BLaER1 treated with 17β-estradiol and CSF1 and Interleukin-3, amounts not matched to agents 10 nM and 100 nM (cell line): ENCODE results near the gene CST2.
"Not testable (repeated sequence)": the region's sequence is repeated elsewhere in the genome, so short reads cannot be mapped to it uniquely, and the experiment has no call there.

Source experiments
- H3K27ac ChIP-seq, 11 experiments: shearing (Covaris generic); formaldehyde crosslinking; 2 replicates each; pipeline ENCODE4 v1.8.1; 2022
- H3K27me3 ChIP-seq, 11 experiments: shearing (Covaris generic); formaldehyde crosslinking; 2 replicates each; pipeline ENCODE4 v1.8.1; 2022
- H3K36me3 ChIP-seq, 11 experiments: shearing (Covaris generic); formaldehyde crosslinking; 2 replicates each; pipeline ENCODE4 v1.8.1; 2022
- H3K4me1 ChIP-seq, 10 experiments: shearing (Covaris generic); formaldehyde crosslinking; 2 replicates each; pipeline ENCODE4 v1.8.1; 2022
- H3K4me2 ChIP-seq, 11 experiments: shearing (Covaris generic); formaldehyde crosslinking; 2 replicates each; pipeline ENCODE4 v1.8.1; 2022
- H3K4me3 ChIP-seq, 10 experiments: shearing (Covaris generic); formaldehyde crosslinking; 2 replicates each; pipeline ENCODE4 v1.8.1; 2022
- H3K9ac ChIP-seq, 11 experiments: shearing (Covaris generic); formaldehyde crosslinking; 2 replicates each; pipeline ENCODE4 v1.8.1; 2022
- H3K9me3 ChIP-seq, 11 experiments: shearing (Covaris generic); formaldehyde crosslinking; replicated peaks in 1 of 11; 2 replicates each; pipeline ENCODE4 v1.8.1; 2022
- H4K20me1 ChIP-seq, 11 experiments: shearing (Covaris generic); formaldehyde crosslinking; 2 replicates each; pipeline ENCODE4 v1.8.1; 2022
- Cebpa-rat ChIP-seq, 11 experiments: shearing (Covaris generic); IDR thresholded peaks; 2 replicates each; pipeline ENCODE4 v1.8.1; 2022

CST2 gene

GRCh38 chr20:23867152-23867776 is 40.7 kb upstream of the CST2 start:
- Histone ChIP-seq H3K4me1 (peaks cover 0 to 7% (median 6%) of the 10 kb centered on the region in 10 experiments; a peak in 13 of 20 replicates), H3K27ac (no peak overlapping the region), H3K9me3 (peaks cover 0 to 11% (median 6%) of the 10 kb centered on the region in 11 experiments; a peak in 5 of 22 replicates), H3K4me2 (peak overlapping the region in 7 of 11 experiments; percentile 0 to 57 (median 41); a peak in 11 of 22 replicates), H3K4me3 (no peak overlapping the region), H3K27me3 (no peaks in the 10 kb centered on the region), H3K9ac (no peak overlapping the region), H3K36me3 (no peaks in the 10 kb centered on the region), H4K20me1 (no peaks in the 10 kb centered on the region)
- no peak for TF ChIP-seq Cebpa-rat (IDR thresholded peaks at IDR 0.05)

- not testable (repeated sequence) for H3K4me1 ChIP-seq, H3K4me3 ChIP-seq, H4K20me1 ChIP-seq, H3K4me2 ChIP-seq, H3K36me3 ChIP-seq, H3K27ac ChIP-seq, H3K27me3 ChIP-seq, H3K9ac ChIP-seq
- H3K9me3 ChIP-seq = peaks cover 0 to 11% (median 6%) of the 10 kb centered on the region in 11 experiments; a peak in 5 of 22 replicates
Observed at GRCh38 chr20:23860771-23861170, 34.2 kb upstream of the CST2 start.

GRCh38 chr20:23857962-23858595 is 31.6 kb upstream of the CST2 start:
- H3K9ac ChIP-seq = no peak overlapping the region
- no peaks in the 10 kb centered on the region for H3K36me3 ChIP-seq
- no peak for TF ChIP-seq Cebpa-rat (IDR thresholded peaks at IDR 0.05)
- no peak overlapping the region for H3K4me2 ChIP-seq
- H3K4me1 ChIP-seq = peaks cover 0 to 5% (median 0%) of the 10 kb centered on the region in 10 experiments; a peak in 2 of 20 replicates
- H4K20me1 ChIP-seq = no peaks in the 10 kb centered on the region
- H3K9me3 ChIP-seq = peaks cover 0 to 4% (median 2%) of the 10 kb centered on the region in 11 experiments; a peak in 5 of 22 replicates
- H3K27ac ChIP-seq = no peak overlapping the region
- no peaks in the 10 kb centered on the region for H3K27me3 ChIP-seq
- H3K4me3 ChIP-seq = no peak overlapping the region

- H3K27me3 ChIP-seq = no peaks in the 10 kb centered on the region
- H3K9ac ChIP-seq = no peak overlapping the region
- H3K27ac ChIP-seq = no peak overlapping the region
- peaks cover 0 to 5% (median 0%) of the 10 kb centered on the region in 10 experiments; a peak in 2 of 20 replicates for H3K4me1 ChIP-seq
- H3K4me3 ChIP-seq = no peak overlapping the region
- H3K4me2 ChIP-seq = no peak overlapping the region
- no peaks in the 10 kb centered on the region for H3K9me3 ChIP-seq
- H3K36me3 ChIP-seq = no peaks in the 10 kb centered on the region
- H4K20me1 ChIP-seq = no peaks in the 10 kb centered on the region
- no peak for TF ChIP-seq Cebpa-rat (IDR thresholded peaks at IDR 0.05)
Observed at GRCh38 chr20:23856736-23857135, 30.2 kb upstream of the CST2 start.

- no peaks in the 10 kb centered on the region for H4K20me1 ChIP-seq
- peaks cover 0 to 5% (median 0%) of the 10 kb centered on the region in 10 experiments; a peak in 2 of 20 replicates for H3K4me1 ChIP-seq
- no peaks in the 10 kb centered on the region for H3K9me3 ChIP-seq
- H3K4me2 ChIP-seq = peak overlapping the region in 3 of 11 experiments; percentile 4 to 25 (median 12); a peak in 3 of 22 replicates
- H3K27me3 ChIP-seq = no peaks in the 10 kb centered on the region
- no peak overlapping the region for H3K4me3 ChIP-seq
- H3K27ac ChIP-seq = no peak overlapping the region
- TF ChIP-seq Cebpa-rat (IDR thresholded peaks at IDR 0.05) = no peak
- no peak overlapping the region for H3K9ac ChIP-seq
- no peaks in the 10 kb centered on the region for H3K36me3 ChIP-seq
Observed at GRCh38 chr20:23856226-23856625, 29.7 kb upstream of the CST2 start.

GRCh38 chr20:23841693-23842092 is 15.2 kb upstream of the CST2 start:
- Histone ChIP-seq H3K4me2 (no peak overlapping the region), H3K4me3 (no peak overlapping the region), H3K27me3 (no peaks in the 10 kb centered on the region), H3K4me1 (no peaks in the 10 kb centered on the region), H3K9ac (no peak overlapping the region), H3K27ac (no peak overlapping the region), H3K9me3 (peaks cover 0 to 4% (median 0%) of the 10 kb centered on the region in 11 experiments; a peak in 2 of 22 replicates), H3K36me3 (no peaks in the 10 kb centered on the region), H4K20me1 (no peaks in the 10 kb centered on the region)
- TF ChIP-seq Cebpa-rat (IDR thresholded peaks at IDR 0.05) = no peak

GRCh38 chr20:23835716-23836115 is 9.2 kb upstream of the CST2 start:
- Histone ChIP-seq H3K4me1 (peaks cover 0 to 19% (median 7%) of the 10 kb centered on the region in 10 experiments; a peak in 11 of 20 replicates), H3K27ac (no peak overlapping the region), H3K9me3 (peaks cover 0 to 14% (median 8%) of the 10 kb centered on the region in 11 experiments; a peak in 8 of 22 replicates), H4K20me1 (no peaks in the 10 kb centered on the region), H3K27me3 (no peaks in the 10 kb centered on the region), H3K36me3 (no peaks in the 10 kb centered on the region), H3K4me2 (no peak overlapping the region), H3K4me3 (no peak overlapping the region), H3K9ac (no peak overlapping the region)
- TF ChIP-seq Cebpa-rat (IDR thresholded peaks at IDR 0.05) = no peak

- H3K4me3 ChIP-seq = no peak overlapping the region
- H3K4me1 ChIP-seq = peaks cover 0 to 19% (median 7%) of the 10 kb centered on the region in 10 experiments; a peak in 11 of 20 replicates
- H3K9me3 ChIP-seq = peaks cover 0 to 14% (median 8%) of the 10 kb centered on the region in 11 experiments; a peak in 8 of 22 replicates
- no peak overlapping the region for H3K9ac ChIP-seq
- H3K27me3 ChIP-seq = no peaks in the 10 kb centered on the region
- H3K4me2 ChIP-seq = peak overlapping the region in 3 of 11 experiments; percentile 5 to 16 (median 13); a peak in 2 of 22 replicates
- TF ChIP-seq Cebpa-rat (IDR thresholded peaks at IDR 0.05) = no peak
- H4K20me1 ChIP-seq = no peaks in the 10 kb centered on the region
- no peak overlapping the region for H3K27ac ChIP-seq
- H3K36me3 ChIP-seq = no peaks in the 10 kb centered on the region
Observed at GRCh38 chr20:23832775-23833513, 6.4 kb upstream of the CST2 start.

- H3K4me2 ChIP-seq = peak overlapping the region in 4 of 11 experiments; percentile 9 to 65 (median 42); a peak in 6 of 22 replicates
Observed at GRCh38 chr20:23831961-23832360, 5.4 kb upstream of the CST2 start.

More at GRCh38 chr20:23831961-23832360, 5.4 kb upstream of the CST2 start:
- H3K27me3 ChIP-seq, H3K36me3 ChIP-seq, H4K20me1 ChIP-seq, H3K9ac ChIP-seq, H3K27ac ChIP-seq, H3K4me3 ChIP-seq: not testable (repeated sequence)
- Histone ChIP-seq H3K4me1 (peaks cover 0 to 19% (median 7%) of the 10 kb centered on the region in 10 experiments; a peak in 11 of 20 replicates), H3K9me3 (peaks cover 0 to 14% (median 8%) of the 10 kb centered on the region in 11 experiments; a peak in 8 of 22 replicates)
